HG02678 (cell line): ENCODE measurements around the gene DAZAP2.
"Not testable (repeated sequence)": the region's sequence is repeated elsewhere in the genome, so short reads cannot be mapped to it uniquely, and the experiment has no call there.

Source experiments
- ATAC-seq: cut with Tn5 transposase; IDR thresholded peaks from one replicate; pipeline ENCODE4 v1.9.1; 2021; ENCODE audit warnings: mild to moderate bottlenecking, moderate library complexity; ENCODE audit not compliant: unreplicated experiment

Gene DAZAP2

GRCh38 chr12:51246254-51246853, 7.7 kb downstream of the DAZAP2 start:
- no peak for ATAC-seq

- no peak for ATAC-seq
Measured at GRCh38 chr12:51247523-51248206, 9.0 kb downstream of the DAZAP2 start.

GRCh38 chr12:51253276-51253675, 14.7 kb downstream of the DAZAP2 start:
- ATAC-seq, result no peak

GRCh38 chr12:51254536-51254935, 15.9 kb downstream of the DAZAP2 start:
- ATAC-seq, result no peak

- not testable (repeated sequence) for ATAC-seq
Measured at GRCh38 chr12:51259600-51259999, 21.0 kb downstream of the DAZAP2 start.

GRCh38 chr12:51262758-51263177, 24.1 kb downstream of the DAZAP2 start:
- no peak for ATAC-seq

GRCh38 chr12:51263341-51263740, 24.7 kb downstream of the DAZAP2 start:
- ATAC-seq, result no peak

GRCh38 chr12:51264297-51264696, 25.7 kb downstream of the DAZAP2 start:
- ATAC-seq, result no peak

GRCh38 chr12:51265024-51265423, 26.4 kb downstream of the DAZAP2 start:
- ATAC-seq, result no peak

GRCh38 chr12:51269174-51270066, 30.8 kb downstream of the DAZAP2 start:
- peak; percentile 43 for ATAC-seq

GRCh38 chr12:51270067-51270950, 31.7 kb downstream of the DAZAP2 start, which contains the start of gene SMAGP:
SMAGP (minus strand) TSS chr12:51270415; CDS start chr12:51269278, 1,137 bp downstream.
- peak; percentile 69 for ATAC-seq

GRCh38 chr12:51270951-51271518, 32.4 kb downstream of the DAZAP2 start:
- ATAC-seq, result no peak

GRCh38 chr12:51272810-51273209, 34.2 kb downstream of the DAZAP2 start:
- ATAC-seq, result not testable (repeated sequence)

GRCh38 chr12:51275088-51275487, 36.5 kb downstream of the DAZAP2 start:
- no peak for ATAC-seq

- ATAC-seq, result no peak
Measured at GRCh38 chr12:51281202-51281924, 42.7 kb downstream of the DAZAP2 start.

GRCh38 chr12:51285843-51286242, 47.2 kb downstream of the DAZAP2 start:
- no peak for ATAC-seq

GRCh38 chr12:51291603-51292513, 53.2 kb downstream of the DAZAP2 start:
- not testable (repeated sequence) for ATAC-seq
